HepG2 (cell line): ENCODE results near the gene SYNJ2.

ENCODE experiments used
- AGO1 ChIP-seq: fragments of 200-400 bp; formaldehyde crosslinking; IDR thresholded peaks from 2 replicates; pipeline ENCODE4 v1.6.1; 2017; ENCODE audit warnings: mild to moderate bottlenecking, low read depth, low read length, moderate library complexity; ENCODE audit not compliant: poor library complexity, severe bottlenecking
- CHCHD3 ChIP-seq: sonication (generic); formaldehyde crosslinking; IDR thresholded peaks from 2 replicates; pipeline ENCODE4 v1.8.0; 2022; ENCODE audit warnings: mild to moderate bottlenecking, missing genetic modification reagents, moderate library complexity
- EP300 ChIP-seq, 3 experiments: sonication (generic) in 1 of 3; formaldehyde crosslinking in 1 of 3; IDR thresholded peaks; 2 replicates each; pipeline versions ENCODE4 v1.5.1 to v1.6.1; 2011 to 2020; ENCODE audit warnings: low read depth in 2 of 3, low read length in 2 of 3, borderline replicate concordance in 1 of 3, improper control_type of control experiment in 1 of 3, mild to moderate bottlenecking in 1 of 3, missing genetic modification reagents in 1 of 3, moderate library complexity in 1 of 3
- FUBP1 ChIP-seq: sonication (generic); formaldehyde crosslinking; IDR thresholded peaks from 2 replicates; pipeline ENCODE4 v1.5.1; 2020; ENCODE audit warnings: missing genetic modification reagents, mild to moderate bottlenecking, borderline replicate concordance
- REST ChIP-seq, 2 experiments: IDR thresholded peaks; 2 replicates each; pipeline ENCODE4 v1.6.1; 2011 to 2012; ENCODE audit warnings: low read length in 2 of 2, borderline replicate concordance in 1 of 2, low read depth in 1 of 2, mild to moderate bottlenecking in 1 of 2, moderate library complexity in 1 of 2
- RXRB ChIP-seq: IDR thresholded peaks from 2 replicates; pipeline ENCODE4 v1.6.1; 2016; ENCODE audit warnings: borderline replicate concordance, missing genetic modification reagents, missing compliant biosample characterization
- TF ChIP-seq, protein P1 (sequence below): sonication (generic); formaldehyde crosslinking; IDR thresholded peaks from 2 replicates; pipeline ENCODE4 v1.4.0; 2020; ENCODE audit warnings: missing genetic modification reagents
- TF ChIP-seq, protein P2 (sequence below): sonication (generic); formaldehyde crosslinking; IDR thresholded peaks from 2 replicates; pipeline ENCODE4 v1.5.0; 2020; ENCODE audit warnings: mild to moderate bottlenecking, missing genetic modification reagents, moderate library complexity

DNA sequence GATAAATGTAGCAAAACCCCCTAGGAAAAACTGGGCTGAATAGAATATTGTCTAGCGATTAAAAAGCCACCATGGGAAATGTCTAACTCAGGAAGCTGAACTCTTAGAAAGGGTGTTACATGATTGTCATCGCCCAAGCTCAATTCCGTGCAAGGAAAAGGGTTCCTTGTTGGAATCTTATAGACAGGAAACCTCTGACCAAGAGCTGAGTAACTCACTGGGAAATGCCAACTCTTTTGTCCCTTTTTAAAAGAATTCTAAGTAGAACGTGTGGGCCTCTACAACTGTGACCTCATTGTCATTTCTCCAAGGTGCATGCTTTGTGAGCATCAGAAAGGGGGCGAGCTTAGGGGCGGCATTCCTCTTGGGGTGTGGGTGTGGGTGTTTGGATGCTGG, 88.1 kb downstream of the SYNJ2 start:
- TF ChIP-seq CHCHD3 (CRISPR knock-in tag) (no peak), RXRB (CRISPR knock-in tag) (no peak), EP300 (IDR thresholded peaks at IDR 0.05; ENCODE audit: low read depth in 2 of 2, low read length in 2 of 2) (no peak), EP300 (CRISPR knock-in tag; IDR thresholded peaks at IDR 0.05; ENCODE audit: borderline replicate concordance) (no peak), FUBP1 (CRISPR knock-in tag) (no peak), AGO1 (no peak), REST (IDR thresholded peaks at IDR 0.05; ENCODE audit: borderline replicate concordance in 1 of 2, low read depth in 1 of 2, low read length in 2 of 2) (no peak)
- TF ChIP-seq, protein P1, sequence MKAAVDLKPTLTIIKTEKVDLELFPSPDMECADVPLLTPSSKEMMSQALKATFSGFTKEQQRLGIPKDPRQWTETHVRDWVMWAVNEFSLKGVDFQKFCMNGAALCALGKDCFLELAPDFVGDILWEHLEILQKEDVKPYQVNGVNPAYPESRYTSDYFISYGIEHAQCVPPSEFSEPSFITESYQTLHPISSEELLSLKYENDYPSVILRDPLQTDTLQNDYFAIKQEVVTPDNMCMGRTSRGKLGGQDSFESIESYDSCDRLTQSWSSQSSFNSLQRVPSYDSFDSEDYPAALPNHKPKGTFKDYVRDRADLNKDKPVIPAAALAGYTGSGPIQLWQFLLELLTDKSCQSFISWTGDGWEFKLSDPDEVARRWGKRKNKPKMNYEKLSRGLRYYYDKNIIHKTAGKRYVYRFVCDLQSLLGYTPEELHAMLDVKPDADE (CRISPR knock-in tag): no peak
- TF ChIP-seq, protein P2, sequence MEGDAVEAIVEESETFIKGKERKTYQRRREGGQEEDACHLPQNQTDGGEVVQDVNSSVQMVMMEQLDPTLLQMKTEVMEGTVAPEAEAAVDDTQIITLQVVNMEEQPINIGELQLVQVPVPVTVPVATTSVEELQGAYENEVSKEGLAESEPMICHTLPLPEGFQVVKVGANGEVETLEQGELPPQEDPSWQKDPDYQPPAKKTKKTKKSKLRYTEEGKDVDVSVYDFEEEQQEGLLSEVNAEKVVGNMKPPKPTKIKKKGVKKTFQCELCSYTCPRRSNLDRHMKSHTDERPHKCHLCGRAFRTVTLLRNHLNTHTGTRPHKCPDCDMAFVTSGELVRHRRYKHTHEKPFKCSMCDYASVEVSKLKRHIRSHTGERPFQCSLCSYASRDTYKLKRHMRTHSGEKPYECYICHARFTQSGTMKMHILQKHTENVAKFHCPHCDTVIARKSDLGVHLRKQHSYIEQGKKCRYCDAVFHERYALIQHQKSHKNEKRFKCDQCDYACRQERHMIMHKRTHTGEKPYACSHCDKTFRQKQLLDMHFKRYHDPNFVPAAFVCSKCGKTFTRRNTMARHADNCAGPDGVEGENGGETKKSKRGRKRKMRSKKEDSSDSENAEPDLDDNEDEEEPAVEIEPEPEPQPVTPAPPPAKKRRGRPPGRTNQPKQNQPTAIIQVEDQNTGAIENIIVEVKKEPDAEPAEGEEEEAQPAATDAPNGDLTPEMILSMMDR: no peak
